Panc1 (cell line): ENCODE results near the gene GPR142.

ENCODE experiments used
- POLR2AphosphoS5 ChIP-seq: IDR thresholded peaks from 2 replicates; pipeline ENCODE4 v1.6.1; 2012; ENCODE audit warnings: mild to moderate bottlenecking, low read depth, low read length, moderate library complexity
- REST ChIP-seq, 2 experiments: IDR thresholded peaks; 2 replicates each; pipeline ENCODE4 v1.6.1; 2011 to 2012; ENCODE audit warnings: low read depth in 2 of 2, control low read depth in 1 of 2, low read length in 1 of 2, mild to moderate bottlenecking in 1 of 2, moderate library complexity in 1 of 2; ENCODE audit not compliant: insufficient read depth in 1 of 2
- SIN3A ChIP-seq: IDR thresholded peaks from 2 replicates; pipeline ENCODE4 v1.6.1; 2012; ENCODE audit warnings: low read depth, mild to moderate bottlenecking, low read length, moderate library complexity, borderline replicate concordance; ENCODE audit not compliant: insufficient read depth
- TCF7L2 ChIP-seq: IDR thresholded peaks from 2 replicates; pipeline ENCODE4 v1.6.1; 2011; ENCODE audit warnings: mild to moderate bottlenecking, low read depth, low read length, inconsistent platforms
- TF ChIP-seq, protein P1 (sequence below): fragments of 450-650 bp; IDR thresholded peaks from 2 replicates; pipeline ENCODE4 v1.5.1; 2017; ENCODE audit warnings: mild to moderate bottlenecking

- TF ChIP-seq, protein P1, sequence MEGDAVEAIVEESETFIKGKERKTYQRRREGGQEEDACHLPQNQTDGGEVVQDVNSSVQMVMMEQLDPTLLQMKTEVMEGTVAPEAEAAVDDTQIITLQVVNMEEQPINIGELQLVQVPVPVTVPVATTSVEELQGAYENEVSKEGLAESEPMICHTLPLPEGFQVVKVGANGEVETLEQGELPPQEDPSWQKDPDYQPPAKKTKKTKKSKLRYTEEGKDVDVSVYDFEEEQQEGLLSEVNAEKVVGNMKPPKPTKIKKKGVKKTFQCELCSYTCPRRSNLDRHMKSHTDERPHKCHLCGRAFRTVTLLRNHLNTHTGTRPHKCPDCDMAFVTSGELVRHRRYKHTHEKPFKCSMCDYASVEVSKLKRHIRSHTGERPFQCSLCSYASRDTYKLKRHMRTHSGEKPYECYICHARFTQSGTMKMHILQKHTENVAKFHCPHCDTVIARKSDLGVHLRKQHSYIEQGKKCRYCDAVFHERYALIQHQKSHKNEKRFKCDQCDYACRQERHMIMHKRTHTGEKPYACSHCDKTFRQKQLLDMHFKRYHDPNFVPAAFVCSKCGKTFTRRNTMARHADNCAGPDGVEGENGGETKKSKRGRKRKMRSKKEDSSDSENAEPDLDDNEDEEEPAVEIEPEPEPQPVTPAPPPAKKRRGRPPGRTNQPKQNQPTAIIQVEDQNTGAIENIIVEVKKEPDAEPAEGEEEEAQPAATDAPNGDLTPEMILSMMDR = no peak
- TF ChIP-seq REST (IDR thresholded peaks at IDR 0.05; ENCODE audit: insufficient read depth in 1 of 2, low read depth in 2 of 2, low read length in 1 of 2) (no peak), POLR2AphosphoS5 (no peak), SIN3A (no peak), TCF7L2 (no peak)
These were observed 19.1 kb downstream of the GPR142 start for GRCh38 chr17:74386386-74386785.
